ENCODE measurements around the gene EXOC1L. TPM values are rescaled to one million over a fixed set of nuclear protein-coding genes. Genes with fewer than 3 reads are reported as not detected.

EXOC1L gene
- total and polyA plus RNA-seq, 2 of the 13 experiments (the other 11 are each of a cell fraction or from before 2014, with no cell fraction given) = not detected

- no peak for TF ChIP-seq E2F2 (CRISPR knock-in tag; IDR thresholded peaks at IDR 0.05; ENCODE audit: borderline replicate concordance)
- TF ChIP-seq, protein P1, sequence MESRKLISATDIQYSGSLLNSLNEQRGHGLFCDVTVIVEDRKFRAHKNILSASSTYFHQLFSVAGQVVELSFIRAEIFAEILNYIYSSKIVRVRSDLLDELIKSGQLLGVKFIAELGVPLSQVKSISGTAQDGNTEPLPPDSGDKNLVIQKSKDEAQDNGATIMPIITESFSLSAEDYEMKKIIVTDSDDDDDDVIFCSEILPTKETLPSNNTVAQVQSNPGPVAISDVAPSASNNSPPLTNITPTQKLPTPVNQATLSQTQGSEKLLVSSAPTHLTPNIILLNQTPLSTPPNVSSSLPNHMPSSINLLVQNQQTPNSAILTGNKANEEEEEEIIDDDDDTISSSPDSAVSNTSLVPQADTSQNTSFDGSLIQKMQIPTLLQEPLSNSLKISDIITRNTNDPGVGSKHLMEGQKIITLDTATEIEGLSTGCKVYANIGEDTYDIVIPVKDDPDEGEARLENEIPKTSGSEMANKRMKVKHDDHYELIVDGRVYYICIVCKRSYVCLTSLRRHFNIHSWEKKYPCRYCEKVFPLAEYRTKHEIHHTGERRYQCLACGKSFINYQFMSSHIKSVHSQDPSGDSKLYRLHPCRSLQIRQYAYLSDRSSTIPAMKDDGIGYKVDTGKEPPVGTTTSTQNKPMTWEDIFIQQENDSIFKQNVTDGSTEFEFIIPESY (CRISPR knock-in tag; IDR thresholded peaks at IDR 0.05) = no peak
- TF ChIP-seq JARID2 (CRISPR knock-in tag; IDR thresholded peaks at IDR 0.05; ENCODE audit: insufficient replicate concordance) = no peak
- no peak for TF ChIP-seq HNRNPL (IDR thresholded peaks at IDR 0.05; ENCODE audit: low read depth, low read length)
- no peak for TF ChIP-seq ZNF563 (CRISPR knock-in tag; IDR thresholded peaks at IDR 0.05)
- no peak for TF ChIP-seq HOXA7 (CRISPR knock-in tag; IDR thresholded peaks at IDR 0.05)
- TF ChIP-seq ZNF644 (CRISPR knock-in tag; IDR thresholded peaks at IDR 0.05; ENCODE audit: low read depth) = 0 out of 2 replicates have a peak, but pooled peaks have one; percentile 10
- TF ChIP-seq, protein P2, sequence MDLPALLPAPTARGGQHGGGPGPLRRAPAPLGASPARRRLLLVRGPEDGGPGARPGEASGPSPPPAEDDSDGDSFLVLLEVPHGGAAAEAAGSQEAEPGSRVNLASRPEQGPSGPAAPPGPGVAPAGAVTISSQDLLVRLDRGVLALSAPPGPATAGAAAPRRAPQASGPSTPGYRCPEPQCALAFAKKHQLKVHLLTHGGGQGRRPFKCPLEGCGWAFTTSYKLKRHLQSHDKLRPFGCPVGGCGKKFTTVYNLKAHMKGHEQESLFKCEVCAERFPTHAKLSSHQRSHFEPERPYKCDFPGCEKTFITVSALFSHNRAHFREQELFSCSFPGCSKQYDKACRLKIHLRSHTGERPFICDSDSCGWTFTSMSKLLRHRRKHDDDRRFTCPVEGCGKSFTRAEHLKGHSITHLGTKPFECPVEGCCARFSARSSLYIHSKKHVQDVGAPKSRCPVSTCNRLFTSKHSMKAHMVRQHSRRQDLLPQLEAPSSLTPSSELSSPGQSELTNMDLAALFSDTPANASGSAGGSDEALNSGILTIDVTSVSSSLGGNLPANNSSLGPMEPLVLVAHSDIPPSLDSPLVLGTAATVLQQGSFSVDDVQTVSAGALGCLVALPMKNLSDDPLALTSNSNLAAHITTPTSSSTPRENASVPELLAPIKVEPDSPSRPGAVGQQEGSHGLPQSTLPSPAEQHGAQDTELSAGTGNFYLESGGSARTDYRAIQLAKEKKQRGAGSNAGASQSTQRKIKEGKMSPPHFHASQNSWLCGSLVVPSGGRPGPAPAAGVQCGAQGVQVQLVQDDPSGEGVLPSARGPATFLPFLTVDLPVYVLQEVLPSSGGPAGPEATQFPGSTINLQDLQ (CRISPR knock-in tag; IDR thresholded peaks at IDR 0.05) = no peak
- TF ChIP-seq SETDB1 (CRISPR knock-in tag; IDR thresholded peaks at IDR 0.05; ENCODE audit: borderline replicate concordance) = no peak
- no peak for TF ChIP-seq TERF1 (CRISPR knock-in tag; IDR thresholded peaks at IDR 0.05)
- TF ChIP-seq MATR3 (CRISPR knock-in tag; IDR thresholded peaks at IDR 0.05) = no peak
- TF ChIP-seq SALL1 (CRISPR knock-in tag; IDR thresholded peaks at IDR 0.05) = peak; percentile 53
- TF ChIP-seq ZNF331 (CRISPR knock-in tag; IDR thresholded peaks at IDR 0.05) = peak; percentile 60; the same call in 1 of the 2 replicates
- no peak for TF ChIP-seq ZNF883 (CRISPR knock-in tag; IDR thresholded peaks at IDR 0.05; ENCODE audit: not compliant biosample characterization)
- TF ChIP-seq RORA (CRISPR knock-in tag; IDR thresholded peaks at IDR 0.05) = no peak
- TF ChIP-seq HNRNPK (IDR thresholded peaks at IDR 0.05; ENCODE audit: low read depth, low read length, poor library complexity, severe bottlenecking) = no peak
- no peak for TF ChIP-seq ZNF460 (CRISPR knock-in tag; IDR thresholded peaks at IDR 0.05; ENCODE audit: borderline replicate concordance)
- no peak for TF ChIP-seq ZNF543 (CRISPR knock-in tag; IDR thresholded peaks at IDR 0.05)
- no peak for TF ChIP-seq NCOA1 (CRISPR knock-in tag; IDR thresholded peaks at IDR 0.05)
- TF ChIP-seq GZF1 (CRISPR knock-in tag; IDR thresholded peaks at IDR 0.05) = no peak
- TF ChIP-seq ZNF616 (CRISPR knock-in tag; IDR thresholded peaks at IDR 0.05; ENCODE audit: low read depth) = no peak
- TF ChIP-seq, protein P3, sequence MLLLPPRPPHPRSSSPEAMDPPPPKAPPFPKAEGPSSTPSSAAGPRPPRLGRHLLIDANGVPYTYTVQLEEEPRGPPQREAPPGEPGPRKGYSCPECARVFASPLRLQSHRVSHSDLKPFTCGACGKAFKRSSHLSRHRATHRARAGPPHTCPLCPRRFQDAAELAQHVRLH (CRISPR knock-in tag; IDR thresholded peaks at IDR 0.05; ENCODE audit: borderline replicate concordance, low read depth) = no peak
- no peak for TF ChIP-seq NONO (IDR thresholded peaks at IDR 0.05)
- no peak for TF ChIP-seq NONO (CRISPR knock-in tag; conservative IDR thresholded peaks at IDR 0.05)
These were observed 32.3 kb downstream of the EXOC1L start (continued) for GRCh38 chr4:55851885-55852284.

Measured in HepG2 (cell line).